Neutrophil (primary cell): ENCODE results near the gene VAV3.

Source experiments
- H3K27ac ChIP-seq: fragments of 200-600 bp; sonication (generic); 2 replicates; pipeline ENCODE4 v1.5.1; 2016; ENCODE audit warnings: mild to moderate bottlenecking, moderate library complexity
- H3K27me3 ChIP-seq: fragments of 200-600 bp; sonication (generic); 2 replicates; pipeline ENCODE4 v1.6.0; 2016; ENCODE audit warnings: mild to moderate bottlenecking
- H3K36me3 ChIP-seq: fragments of 200-600 bp; sonication (generic); 2 replicates; pipeline ENCODE4 v1.5.1; 2017
- H3K4me1 ChIP-seq, 2 experiments: fragments of 200-600 bp in 1 of 2; sonication (generic) in 1 of 2; 1 replicate in 1 of 2; 2 replicates in 1 of 2; pipeline versions ENCODE4 v1.5.1 to v1.6.1; 2013 to 2016; ENCODE audit warnings: low read depth in 1 of 2, low read length in 1 of 2, mild to moderate bottlenecking in 1 of 2, moderate library complexity in 1 of 2; ENCODE audit not compliant: control insufficient read depth in 1 of 2, insufficient read depth in 1 of 2
- H3K4me3 ChIP-seq, 2 experiments: fragments of 200-600 bp in 1 of 2; sonication (generic) in 1 of 2; 1 replicate in 1 of 2; 2 replicates in 1 of 2; pipeline ENCODE4 v1.5.1; 2013 to 2016; ENCODE audit warnings: low read depth in 1 of 2, low read length in 1 of 2, mild to moderate bottlenecking in 1 of 2, moderate library complexity in 1 of 2
- H3K9me3 ChIP-seq: fragments of 200-600 bp; sonication (generic); 2 replicates; pipeline ENCODE4 v1.5.1; 2016
- CTCF ChIP-seq: fragments of 200-600 bp; sonication (generic); IDR thresholded peaks from 2 replicates; pipeline ENCODE4 v1.5.1; 2016; ENCODE audit warnings: antibody characterized with exemption

The VAV3 gene

GRCh38 chr1:107794571-107794970 lies 170.4 kb downstream of the VAV3 start:
- H3K36me3 ChIP-seq, result no peaks in the 10 kb centered on the region
- no peak overlapping the region for H3K4me3 ChIP-seq
- peaks cover 8 to 10% of the 10 kb centered on the region in 2 experiments for H3K4me1 ChIP-seq
- no peaks in the 10 kb centered on the region for H3K9me3 ChIP-seq
- no peaks in the 10 kb centered on the region for H3K27me3 ChIP-seq
- H3K27ac ChIP-seq, result no peak overlapping the region
- no peak for TF ChIP-seq CTCF

GRCh38 chr1:107793896-107794453 lies 171.0 kb downstream of the VAV3 start:
- Histone ChIP-seq H3K4me1 (peaks cover 8 to 14% of the 10 kb centered on the region in 2 experiments), H3K9me3 (no peaks in the 10 kb centered on the region), H3K36me3 (no peaks in the 10 kb centered on the region), H3K27ac (no peak overlapping the region), H3K27me3 (no peaks in the 10 kb centered on the region), H3K4me3 (no peak overlapping the region)
- TF ChIP-seq CTCF, result no peak

- Histone ChIP-seq H3K4me3 (no peak overlapping the region), H3K36me3 (no peaks in the 10 kb centered on the region), H3K27ac (no peak overlapping the region), H3K27me3 (no peaks in the 10 kb centered on the region), H3K9me3 (no peaks in the 10 kb centered on the region), H3K4me1 (peaks cover 11 to 25% of the 10 kb centered on the region in 2 experiments)
- no peak for TF ChIP-seq CTCF
Measured at GRCh38 chr1:107791348-107791747, 173.6 kb downstream of the VAV3 start.

- peak overlapping the region; percentile 49 for H3K27ac ChIP-seq
- no peak for TF ChIP-seq CTCF
Measured at GRCh38 chr1:107789817-107790524, 175.0 kb downstream of the VAV3 start.

DNA sequence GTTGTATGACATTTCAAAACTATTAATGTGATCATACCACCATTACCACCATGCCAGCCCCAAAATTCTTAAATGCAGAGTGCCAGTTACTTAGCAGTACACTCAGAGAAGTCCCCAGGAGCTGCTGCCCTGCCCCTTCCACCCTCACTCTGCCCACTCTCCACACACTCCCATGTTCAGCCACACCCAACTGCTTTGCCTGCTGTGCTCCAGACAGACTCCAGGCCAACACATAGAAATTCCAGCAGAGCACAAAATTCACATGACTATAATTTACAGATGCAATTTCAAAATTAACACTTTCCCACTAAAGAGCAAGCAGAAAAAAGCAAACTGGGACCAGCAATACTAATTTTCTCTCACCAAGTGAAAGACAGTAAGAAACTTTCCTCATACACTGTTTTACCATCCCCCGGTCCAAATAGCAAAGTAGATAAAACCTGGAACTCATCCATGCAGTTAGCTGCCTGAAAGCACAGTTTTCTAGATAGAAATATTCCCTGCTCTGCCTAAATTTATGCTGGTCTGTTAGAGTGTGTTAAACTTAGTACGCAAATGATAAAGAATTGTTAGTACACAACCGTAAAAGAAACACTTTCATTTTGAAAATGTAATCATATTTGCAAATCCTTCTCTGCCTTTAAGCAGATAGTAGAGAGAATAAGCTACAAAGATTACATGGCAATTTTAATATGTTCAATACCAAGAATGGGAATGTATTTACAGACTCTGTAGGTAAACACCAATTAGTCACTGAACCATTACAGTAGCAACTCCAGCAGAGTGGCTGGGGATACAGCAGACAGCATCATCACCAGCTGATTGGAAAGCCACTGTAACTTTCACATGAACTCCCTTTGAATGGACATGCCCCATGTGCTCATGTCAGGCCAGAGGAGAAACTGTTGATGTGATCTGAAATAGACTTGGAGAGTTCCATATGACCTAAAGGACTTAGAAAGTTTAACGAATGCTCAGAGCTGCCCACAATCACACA lies 176.5 kb downstream of the VAV3 start:
- H3K36me3 ChIP-seq, result no peaks in the 10 kb centered on the region
- H3K27me3 ChIP-seq, result no peaks in the 10 kb centered on the region
- TF ChIP-seq CTCF, result no peak
- H3K27ac ChIP-seq, result no peak overlapping the region
- H3K9me3 ChIP-seq, result no peaks in the 10 kb centered on the region
- H3K4me3 ChIP-seq, result no peak overlapping the region
- peaks cover 22 to 42% of the 10 kb centered on the region in 2 experiments for H3K4me1 ChIP-seq

More at GRCh38 chr1:107789817-107790524, 175.0 kb downstream of the VAV3 start:
- Histone ChIP-seq H3K9me3 (no peaks in the 10 kb centered on the region), H3K27me3 (no peaks in the 10 kb centered on the region), H3K4me1 (peaks cover 22 to 39% of the 10 kb centered on the region in 2 experiments), H3K36me3 (no peaks in the 10 kb centered on the region), H3K4me3 (no peak overlapping the region)
